RWPE2 (cell line): Measurements from ENCODE around the gene UNC45A.

Experiments used
- ATAC-seq: fragments of 200-7000 bp; cut with Tn5 transposase; 3 replicates; pipeline ENCODE4 v1.9.1; 2021; ENCODE audit warnings: low read depth
- DNase-seq: peaks from one replicate; pipeline ENCODE4 v3.0.0-alpha.2; 2020; ENCODE audit warnings: low spot score
- H3K27ac ChIP-seq: fragments of 450-650 bp; 2 replicates; pipeline ENCODE4 v1.5.1; 2017; ENCODE audit warnings: mild to moderate bottlenecking; ENCODE audit not compliant: poor library complexity, severe bottlenecking
- H3K27me3 ChIP-seq: fragments of 250-450 bp; sonication (Bioruptor Pico); 2 replicates; pipeline ENCODE4 v1.5.1; 2021; ENCODE audit warnings: mild to moderate bottlenecking, moderate library complexity; ENCODE audit not compliant: insufficient read depth, poor library complexity, severe bottlenecking
- H3K36me3 ChIP-seq: fragments of 250-450 bp; sonication (Bioruptor Pico); 2 replicates; pipeline ENCODE4 v1.5.1; 2020; ENCODE audit warnings: low read depth, mild to moderate bottlenecking, moderate library complexity
- H3K4me1 ChIP-seq: fragments of 250-450 bp; sonication (Bioruptor Pico); 2 replicates; pipeline ENCODE4 v1.5.1; 2021; ENCODE audit warnings: mild to moderate bottlenecking, moderate library complexity; ENCODE audit not compliant: insufficient read depth, poor library complexity, severe bottlenecking
- H3K4me3 ChIP-seq: fragments of 250-450 bp; sonication (Bioruptor Pico); 2 replicates; pipeline ENCODE4 v1.5.1; 2021; ENCODE audit warnings: mild to moderate bottlenecking, moderate library complexity; ENCODE audit not compliant: severe bottlenecking
- H3K9me3 ChIP-seq: fragments of 250-450 bp; sonication (Bioruptor Pico); 2 replicates; pipeline ENCODE4 v1.5.1; 2021; ENCODE audit warnings: mild to moderate bottlenecking, moderate library complexity; ENCODE audit not compliant: severe bottlenecking
- TF ChIP-seq, protein P1 (sequence below): fragments of 450-650 bp; IDR thresholded peaks from one replicate; pipeline ENCODE4 v1.5.1; 2017; ENCODE audit warnings: mild to moderate bottlenecking, moderate library complexity; ENCODE audit not compliant: poor library complexity, severe bottlenecking

Gene UNC45A

DNA sequence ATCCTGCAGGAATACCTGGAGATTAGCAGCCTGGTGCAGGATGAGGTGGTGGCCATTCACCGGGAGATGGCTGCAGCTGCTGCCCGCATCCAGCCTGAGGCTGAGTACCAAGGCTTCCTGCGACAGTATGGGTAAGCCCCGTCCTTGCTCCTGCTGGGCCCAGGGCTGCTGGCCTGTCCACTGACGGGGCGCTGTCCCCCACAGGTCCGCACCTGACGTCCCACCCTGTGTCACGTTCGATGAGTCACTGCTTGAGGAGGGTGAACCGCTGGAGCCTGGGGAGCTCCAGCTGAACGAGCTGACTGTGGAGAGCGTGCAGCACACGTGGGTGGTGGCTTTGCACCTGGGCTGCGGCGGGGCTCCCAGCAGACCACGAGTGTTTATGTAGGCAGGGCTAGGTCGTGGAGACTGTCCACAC is 45.8 kb upstream of the UNC45A start:
- Histone ChIP-seq H3K27me3 (no peaks in the 10 kb centered on the region), H3K4me3 (no peak overlapping the region), H3K9me3 (no peaks in the 10 kb centered on the region), H3K4me1 (no peaks in the 10 kb centered on the region), H3K27ac (no peak overlapping the region), H3K36me3 (no peaks in the 10 kb centered on the region)
- DNase-seq (no peak), ATAC-seq (no peak)
- TF ChIP-seq, protein P1, sequence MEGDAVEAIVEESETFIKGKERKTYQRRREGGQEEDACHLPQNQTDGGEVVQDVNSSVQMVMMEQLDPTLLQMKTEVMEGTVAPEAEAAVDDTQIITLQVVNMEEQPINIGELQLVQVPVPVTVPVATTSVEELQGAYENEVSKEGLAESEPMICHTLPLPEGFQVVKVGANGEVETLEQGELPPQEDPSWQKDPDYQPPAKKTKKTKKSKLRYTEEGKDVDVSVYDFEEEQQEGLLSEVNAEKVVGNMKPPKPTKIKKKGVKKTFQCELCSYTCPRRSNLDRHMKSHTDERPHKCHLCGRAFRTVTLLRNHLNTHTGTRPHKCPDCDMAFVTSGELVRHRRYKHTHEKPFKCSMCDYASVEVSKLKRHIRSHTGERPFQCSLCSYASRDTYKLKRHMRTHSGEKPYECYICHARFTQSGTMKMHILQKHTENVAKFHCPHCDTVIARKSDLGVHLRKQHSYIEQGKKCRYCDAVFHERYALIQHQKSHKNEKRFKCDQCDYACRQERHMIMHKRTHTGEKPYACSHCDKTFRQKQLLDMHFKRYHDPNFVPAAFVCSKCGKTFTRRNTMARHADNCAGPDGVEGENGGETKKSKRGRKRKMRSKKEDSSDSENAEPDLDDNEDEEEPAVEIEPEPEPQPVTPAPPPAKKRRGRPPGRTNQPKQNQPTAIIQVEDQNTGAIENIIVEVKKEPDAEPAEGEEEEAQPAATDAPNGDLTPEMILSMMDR, result no peak

DNA sequence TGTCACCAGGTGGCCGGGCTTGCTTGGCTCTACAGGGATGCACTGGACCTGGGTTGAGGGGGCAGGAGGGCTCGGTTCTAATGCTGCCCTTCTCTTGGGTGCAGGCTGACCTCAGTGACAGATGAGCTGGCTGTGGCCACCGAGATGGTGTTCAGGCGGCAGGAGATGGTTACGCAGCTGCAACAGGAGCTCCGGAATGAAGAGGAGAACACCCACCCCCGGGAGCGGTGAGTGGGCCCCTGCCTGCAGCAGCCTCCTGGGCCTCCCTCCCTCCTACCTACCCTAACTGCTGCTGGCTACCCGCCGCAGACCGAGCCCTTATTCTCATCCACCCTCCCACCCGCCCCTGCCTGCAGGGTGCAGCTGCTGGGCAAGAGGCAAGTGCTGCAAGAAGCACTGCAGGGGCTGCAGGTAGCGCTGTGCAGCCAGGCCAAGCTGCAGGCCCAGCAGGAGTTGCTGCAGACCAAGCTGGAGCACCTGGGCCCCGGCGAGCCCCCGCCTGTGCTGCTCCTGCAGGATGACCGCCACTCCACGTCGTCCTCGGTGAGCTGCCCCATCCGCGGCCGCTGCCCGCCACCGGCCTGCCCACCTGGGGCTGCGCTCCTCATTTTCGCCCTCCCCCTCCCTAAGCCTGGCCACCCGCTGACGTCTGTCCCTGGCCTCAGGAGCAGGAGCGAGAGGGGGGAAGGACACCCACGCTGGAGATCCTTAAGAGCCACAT is 45.2 kb upstream of the UNC45A start:
- H3K27me3 ChIP-seq, result no peaks in the 10 kb centered on the region
- H3K9me3 ChIP-seq, result no peaks in the 10 kb centered on the region
- DNase-seq, result no peak
- H3K4me1 ChIP-seq, result no peaks in the 10 kb centered on the region
- no peak overlapping the region for H3K27ac ChIP-seq
- H3K4me3 ChIP-seq, result no peak overlapping the region
- ATAC-seq, result no peak
- no peaks in the 10 kb centered on the region for H3K36me3 ChIP-seq
- TF ChIP-seq, protein P1, result no peak

- H3K27me3 ChIP-seq, result no peaks in the 10 kb centered on the region
- no peaks in the 10 kb centered on the region for H3K9me3 ChIP-seq
- H3K4me1 ChIP-seq, result no peaks in the 10 kb centered on the region
- H3K4me3 ChIP-seq, result no peak overlapping the region
- TF ChIP-seq, protein P1, result no peak
- DNase-seq, result peak; percentile 74
- no peak for ATAC-seq
- H3K27ac ChIP-seq, result no peak overlapping the region
- H3K36me3 ChIP-seq, result no peaks in the 10 kb centered on the region
Measured at GRCh38 chr15:90890839-90891238, 44.2 kb upstream of the UNC45A start.

GRCh38 chr15:90891346-90891949 is 43.6 kb upstream of the UNC45A start:
- ATAC-seq, result no peak
- no peaks in the 10 kb centered on the region for H3K4me1 ChIP-seq
- H3K9me3 ChIP-seq, result no peaks in the 10 kb centered on the region
- DNase-seq, result no peak
- TF ChIP-seq, protein P1, result no peak
- H3K36me3 ChIP-seq, result no peaks in the 10 kb centered on the region
- no peaks in the 10 kb centered on the region for H3K27me3 ChIP-seq
- H3K27ac ChIP-seq, result no peak overlapping the region
- no peak overlapping the region for H3K4me3 ChIP-seq

GRCh38 chr15:90892023-90892422 is 43.1 kb upstream of the UNC45A start:
- DNase-seq (peak; percentile 67), ATAC-seq (no peak)
- Histone ChIP-seq H3K9me3 (no peaks in the 10 kb centered on the region), H3K36me3 (no peaks in the 10 kb centered on the region), H3K27ac (no peak overlapping the region), H3K4me3 (no peak overlapping the region), H3K4me1 (no peaks in the 10 kb centered on the region), H3K27me3 (no peaks in the 10 kb centered on the region)
- TF ChIP-seq, protein P1, result no peak
